D341Med (cell line): ENCODE results near the gene OR51G2.

Experiments
- DNase-seq: peaks from one replicate; pipeline ENCODE4 v3.0.0; 2012; ENCODE audit warnings: low spot score

Gene OR51G2

GRCh38 chr11:4863876-4864275 is 55.3 kb downstream of the OR51G2 start:
- DNase-seq: no peak
